A172 (cell line): ENCODE data around the gene DCAF5. TPM values are rescaled to one million over a fixed set of nuclear protein-coding genes. Genes with fewer than 3 reads are reported as not detected.
"Not testable (repeated sequence)": the region's sequence is repeated elsewhere in the genome, so short reads cannot be mapped to it uniquely, and the experiment has no call there.

ENCODE experiments used
- DNase-seq: peaks from one replicate; pipeline ENCODE4 v3.0.0-alpha.2; 2015; ENCODE audit warnings: low spot score
- total RNA-seq: library from RNA; depleted of rRNA; stranded (reverse); fragments of >200 nt; shearing (Covaris generic); gene quantifications from 2 replicates; pipeline ENCODE4 v1.2.3, GENCODE V29; 2014

Gene DCAF5
- total RNA-seq, 1 experiment from 2014 or later: 3.9 TPM

GRCh38 chr14:69101331-69101826 lies 51.5 kb downstream of the DCAF5 start:
- DNase-seq: peak; percentile 60

DNA sequence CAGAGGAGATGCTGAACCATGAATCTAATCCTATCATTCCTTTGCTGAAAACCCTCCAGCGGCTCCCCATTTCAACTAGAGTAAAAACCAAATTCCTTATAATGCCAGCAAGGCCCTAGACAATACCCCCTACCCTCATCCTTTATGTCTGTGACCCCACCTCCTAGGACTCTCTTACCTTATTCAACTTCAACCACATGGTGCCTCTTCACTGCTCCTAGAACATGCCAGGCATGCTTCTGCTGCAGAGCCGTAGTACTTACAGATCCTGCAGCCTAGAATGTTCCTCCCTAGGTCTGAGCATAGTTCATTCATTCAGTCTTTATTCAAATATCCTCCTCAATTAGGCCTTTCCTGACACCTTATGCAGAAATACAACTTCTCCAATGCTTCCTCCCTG lies 54.9 kb downstream of the DCAF5 start:
- DNase-seq: no peak

GRCh38 chr14:69096781-69097475 lies 56.0 kb downstream of the DCAF5 start:
- DNase-seq: no peak

DNA sequence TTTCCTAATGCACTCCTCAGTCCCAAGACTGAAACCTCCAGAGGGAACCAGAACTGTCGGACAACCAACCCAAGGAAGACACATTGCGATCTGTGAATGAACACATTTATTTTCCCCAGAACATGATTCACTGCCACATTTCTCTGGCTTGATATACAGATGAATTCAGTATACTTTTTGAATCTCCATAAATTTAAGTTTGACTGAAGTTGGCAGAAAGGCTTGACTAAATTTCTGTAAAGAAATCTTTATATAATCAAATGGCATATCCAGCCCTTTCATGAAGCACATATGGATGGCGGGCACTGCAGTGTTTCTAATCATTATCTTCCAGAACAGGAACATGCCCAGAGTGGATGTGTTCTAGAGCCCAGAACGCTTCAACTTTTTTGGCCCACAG lies 56.7 kb downstream of the DCAF5 start:
- DNase-seq: no peak

DNA sequence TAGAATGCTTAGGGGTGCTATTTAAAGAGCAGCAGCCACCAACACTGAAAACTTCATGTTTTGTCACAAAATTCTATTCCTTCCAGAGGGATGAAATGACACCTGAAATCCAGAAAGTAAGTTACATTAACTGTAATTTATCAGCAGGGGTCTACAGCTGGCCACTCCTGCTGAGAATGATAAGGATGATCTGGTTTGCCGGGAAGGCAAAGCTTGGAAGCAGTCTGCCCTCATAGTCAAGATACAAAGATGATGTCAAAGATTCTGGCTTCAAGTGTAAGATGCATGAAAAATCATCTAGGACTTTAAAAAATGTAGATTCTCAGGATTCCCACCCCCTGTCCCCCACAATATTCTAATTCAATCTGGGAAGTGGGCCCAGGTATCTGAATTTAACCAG lies 58.4 kb downstream of the DCAF5 start:
- DNase-seq: no peak

DNA sequence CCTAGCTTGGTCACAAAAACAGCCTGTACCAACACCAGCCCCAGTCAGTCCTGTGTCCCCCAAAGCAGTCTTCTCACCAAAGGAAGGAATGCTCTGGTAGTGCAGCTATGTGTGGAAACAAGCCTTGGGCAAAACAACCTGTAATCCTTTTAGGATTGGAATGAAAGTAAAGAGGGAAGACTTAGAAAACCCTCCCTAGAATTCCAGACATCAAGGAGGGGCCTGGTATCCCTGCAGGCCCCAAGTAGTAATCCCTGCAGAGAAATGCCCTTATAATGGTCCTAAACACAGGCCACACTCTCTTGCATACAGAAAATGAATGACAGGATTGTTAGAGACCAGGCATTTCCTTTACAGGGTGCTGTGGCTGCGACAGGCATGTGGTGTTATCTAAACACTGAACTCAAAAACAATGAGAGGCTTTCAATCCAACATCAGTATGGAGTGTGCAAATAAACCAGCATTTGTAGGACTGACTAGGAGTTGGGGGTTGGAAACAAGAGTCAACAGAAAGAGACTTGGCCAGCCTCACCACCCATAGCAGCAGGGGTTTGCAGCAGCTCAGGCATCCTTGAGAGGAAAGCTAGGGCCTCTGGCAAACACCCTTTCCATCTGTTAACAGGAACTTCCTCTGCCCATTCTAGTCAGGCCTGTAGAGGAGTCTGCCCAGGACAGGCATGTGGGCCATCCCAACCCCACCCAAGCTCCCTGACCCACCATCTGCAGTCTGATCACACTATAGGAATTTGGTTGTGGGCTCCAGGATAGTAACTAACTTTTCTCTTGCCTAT lies 59.1 kb downstream of the DCAF5 start:
- no peak for DNase-seq

DNA sequence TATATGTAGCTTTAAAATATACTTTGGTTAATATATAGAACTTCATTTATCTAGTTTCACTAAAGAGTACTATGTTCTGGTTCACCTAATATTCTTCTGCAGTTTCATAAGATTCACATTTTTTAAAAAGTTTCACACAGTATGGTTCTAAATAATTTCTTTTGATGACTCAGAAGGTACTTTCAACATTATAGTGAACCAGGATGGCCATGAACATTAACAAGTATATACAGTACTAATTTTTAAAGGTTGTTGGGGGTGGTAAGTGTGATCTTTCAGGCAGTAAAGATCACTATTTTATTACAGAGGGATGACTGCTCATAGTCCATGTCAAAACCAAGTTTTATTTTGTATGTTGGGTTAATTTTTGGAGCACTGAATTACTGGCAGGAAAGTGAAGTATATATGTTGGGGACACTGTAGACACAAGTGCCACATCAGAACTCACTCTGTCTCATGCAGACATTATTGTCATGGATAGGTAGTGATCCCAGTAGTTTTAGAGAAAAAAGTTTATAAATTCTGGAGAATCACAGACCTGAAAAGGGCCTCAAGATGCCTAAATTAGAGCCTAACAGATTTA lies 60.0 kb downstream of the DCAF5 start:
- no peak for DNase-seq

DNA sequence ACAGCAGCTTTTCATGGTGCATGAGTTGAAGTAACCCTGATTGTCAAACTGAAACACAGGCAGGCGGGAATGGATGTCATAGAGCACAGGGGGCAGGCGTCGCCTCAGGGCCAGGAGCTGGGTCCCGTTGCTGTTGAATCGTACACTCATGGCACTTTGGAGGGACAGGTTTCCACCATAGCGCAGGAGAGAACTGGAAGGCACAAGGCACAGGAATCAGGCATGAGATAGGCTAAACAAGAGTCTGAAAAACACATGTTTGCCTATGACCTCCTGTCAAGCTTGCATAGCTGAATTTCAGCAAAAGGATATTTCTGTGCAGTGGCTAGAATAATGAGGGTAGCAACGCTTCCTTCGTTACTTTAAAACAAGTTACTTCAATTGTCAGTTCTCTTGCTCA lies 61.2 kb downstream of the DCAF5 start:
- DNase-seq: no peak

DNA sequence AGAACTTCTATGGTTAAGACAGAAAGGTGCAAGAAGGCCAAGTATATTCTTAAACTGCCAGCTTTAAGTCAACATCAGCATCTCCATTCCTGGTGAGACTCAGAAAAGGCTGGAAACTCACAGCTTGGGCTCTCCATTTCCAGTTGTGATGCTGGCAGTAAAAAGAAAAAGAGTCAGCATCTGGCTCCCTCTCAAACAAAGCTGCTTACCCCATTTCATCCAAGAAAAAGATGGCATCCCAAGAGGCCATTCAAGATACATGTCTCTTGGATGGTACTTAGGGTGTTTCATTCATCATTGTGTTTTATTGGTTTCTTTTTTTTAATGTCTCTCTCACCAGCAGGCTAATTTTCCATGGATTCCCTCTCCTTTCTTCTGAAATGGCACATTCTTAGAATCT lies 61.9 kb downstream of the DCAF5 start:
- no peak for DNase-seq

DNA sequence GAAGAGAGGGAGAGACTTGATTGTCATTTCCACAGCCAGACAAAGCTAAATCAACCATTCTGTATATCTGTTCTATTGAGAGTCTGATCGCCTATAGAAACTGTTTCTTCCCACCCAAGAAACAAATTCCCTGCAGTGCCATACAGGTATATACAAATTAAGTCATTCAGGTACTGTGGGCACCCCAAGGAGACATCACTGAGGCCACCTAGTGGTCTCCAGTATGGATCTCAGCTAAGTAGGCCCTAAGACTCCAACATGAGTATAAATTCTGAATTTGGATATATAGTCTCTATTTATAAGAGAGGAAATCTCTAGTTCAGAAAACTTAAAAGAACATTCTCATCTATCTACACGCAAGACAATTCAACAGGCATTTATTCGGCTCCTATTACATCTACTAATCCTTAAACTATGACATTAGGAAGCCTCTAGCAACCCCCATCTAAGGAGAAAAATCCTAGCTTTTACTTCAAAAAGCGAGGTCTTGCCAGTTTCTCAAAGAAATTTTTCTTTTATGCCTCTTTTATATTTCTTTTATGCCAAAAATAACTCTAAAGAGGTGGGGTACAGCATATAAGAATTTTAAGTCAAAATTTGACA lies 62.6 kb downstream of the DCAF5 start:
- DNase-seq: no peak

DNA sequence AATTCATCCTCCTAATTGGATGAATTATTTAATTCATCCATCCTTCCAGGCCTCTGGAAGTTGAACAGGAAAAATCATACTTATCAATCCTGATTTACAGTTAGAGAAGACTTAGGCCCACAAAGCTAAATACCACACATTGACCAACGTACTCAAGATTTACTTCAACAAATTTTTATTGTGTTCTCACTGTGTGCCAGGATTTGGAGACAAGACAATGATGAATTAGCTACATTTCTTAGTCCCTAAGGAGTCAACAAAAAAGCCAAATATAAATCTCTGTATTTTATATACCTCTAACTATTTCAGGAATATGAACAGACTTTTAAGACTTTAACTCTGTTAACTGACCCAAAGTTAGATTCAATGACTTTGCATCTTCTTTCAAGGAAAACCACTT lies 63.9 kb downstream of the DCAF5 start:
- no peak for DNase-seq

DNA sequence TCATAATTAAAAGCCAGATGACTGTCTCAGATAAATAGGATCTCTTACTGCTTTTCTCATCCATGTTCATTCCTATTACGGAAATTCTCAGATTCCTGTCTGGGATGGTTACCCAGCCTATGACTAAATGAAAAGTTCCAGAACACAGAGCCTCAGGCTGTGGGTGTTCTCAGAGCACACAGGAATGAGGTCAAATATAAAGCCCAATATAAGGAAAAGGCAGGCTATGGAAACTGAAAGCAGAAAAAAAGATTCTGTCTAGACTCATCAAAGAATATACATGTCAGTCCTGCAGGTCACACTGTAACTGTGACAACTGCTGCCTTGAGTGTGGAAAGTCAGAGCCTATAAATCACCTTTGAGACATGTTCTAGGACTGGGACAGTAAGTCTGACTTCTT lies 64.3 kb downstream of the DCAF5 start:
- DNase-seq: no peak

- no peak for DNase-seq
Observed at GRCh38 chr14:69087061-69087461, 65.9 kb downstream of the DCAF5 start.

GRCh38 chr14:69086537-69086936 lies 66.4 kb downstream of the DCAF5 start:
- no peak for DNase-seq

GRCh38 chr14:69084023-69084422 lies 68.9 kb downstream of the DCAF5 start:
- no peak for DNase-seq

DNA sequence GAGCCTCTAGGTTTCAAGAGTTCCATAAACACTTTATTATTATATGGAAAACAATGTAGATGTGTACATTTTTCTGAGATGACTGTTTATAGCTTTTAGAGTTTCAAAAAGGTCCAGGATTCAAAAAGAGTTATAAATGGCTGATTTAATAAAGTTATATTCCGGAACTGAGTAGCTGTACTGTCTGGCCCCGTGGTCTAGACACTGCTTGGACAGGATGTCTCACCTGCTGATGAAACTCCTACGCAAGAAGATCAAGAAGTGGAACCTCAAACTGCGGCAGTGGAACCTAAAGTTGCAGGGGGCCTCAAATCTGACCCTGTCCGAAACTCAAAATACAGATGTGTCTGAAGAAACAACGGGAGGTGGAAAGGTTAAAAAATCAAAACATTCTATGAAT lies 69.7 kb downstream of the DCAF5 start:
- DNase-seq: no peak

DNA sequence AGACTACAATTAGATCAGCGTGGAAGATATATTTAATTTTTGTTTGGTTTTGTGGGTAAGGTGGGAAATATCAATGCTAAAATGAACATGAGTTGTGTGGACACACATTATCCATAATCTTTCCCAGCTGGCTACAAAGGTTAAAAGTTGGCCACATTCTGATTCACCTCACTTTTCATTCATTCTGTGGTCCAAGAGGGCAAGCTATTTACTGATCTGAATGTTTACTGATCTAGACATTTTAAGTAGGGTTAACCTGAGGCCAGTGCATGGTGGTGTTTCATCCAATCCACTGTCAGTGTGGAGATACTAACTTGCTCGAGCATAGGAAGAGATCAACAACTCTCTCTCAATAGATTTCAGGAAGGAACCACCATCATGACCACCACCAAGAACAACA lies 71.6 kb downstream of the DCAF5 start:
- DNase-seq: no peak

DNA sequence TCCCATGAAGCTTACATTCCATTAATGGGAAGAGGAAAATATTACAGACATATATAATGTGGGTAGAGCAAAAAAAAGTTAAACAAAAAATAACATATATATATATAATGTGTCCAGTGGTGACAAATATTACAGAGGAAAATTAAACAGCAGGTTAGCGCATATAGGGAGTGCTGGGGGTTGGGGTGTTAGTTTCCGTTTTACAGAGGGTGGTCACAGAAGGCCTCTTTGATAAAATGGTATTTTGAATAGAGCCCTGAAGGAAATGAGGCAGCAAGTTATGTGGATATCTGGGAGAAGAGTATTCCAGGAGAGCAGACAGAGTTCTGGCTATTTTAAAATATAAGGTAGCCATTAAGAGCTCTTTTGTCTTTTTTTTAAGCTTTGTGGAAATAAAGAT lies 73.2 kb downstream of the DCAF5 start:
- no peak for DNase-seq

- peak; percentile 74 for DNase-seq
Observed at GRCh38 chr14:69079188-69079742, 73.7 kb downstream of the DCAF5 start.

DNA sequence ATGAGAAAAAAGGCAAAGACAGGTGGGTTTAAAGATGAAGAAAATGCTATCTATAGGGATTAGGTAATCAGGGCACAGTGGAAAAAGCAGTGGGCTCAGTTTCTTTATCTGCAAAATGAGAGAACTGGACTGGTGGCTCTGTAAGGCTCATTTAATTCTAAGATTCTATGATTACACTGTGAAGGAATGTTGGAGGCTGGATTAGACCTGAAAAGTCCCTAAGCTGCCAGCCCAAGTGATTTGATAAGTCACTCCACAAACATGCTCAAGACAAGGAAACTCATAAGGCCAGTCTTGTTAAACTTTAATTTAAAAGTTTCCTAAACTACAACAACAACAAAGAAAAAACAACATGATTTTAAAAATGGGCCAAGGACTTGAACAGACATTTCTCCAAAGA lies 75.1 kb downstream of the DCAF5 start:
- peak; percentile 78 for DNase-seq

DNA sequence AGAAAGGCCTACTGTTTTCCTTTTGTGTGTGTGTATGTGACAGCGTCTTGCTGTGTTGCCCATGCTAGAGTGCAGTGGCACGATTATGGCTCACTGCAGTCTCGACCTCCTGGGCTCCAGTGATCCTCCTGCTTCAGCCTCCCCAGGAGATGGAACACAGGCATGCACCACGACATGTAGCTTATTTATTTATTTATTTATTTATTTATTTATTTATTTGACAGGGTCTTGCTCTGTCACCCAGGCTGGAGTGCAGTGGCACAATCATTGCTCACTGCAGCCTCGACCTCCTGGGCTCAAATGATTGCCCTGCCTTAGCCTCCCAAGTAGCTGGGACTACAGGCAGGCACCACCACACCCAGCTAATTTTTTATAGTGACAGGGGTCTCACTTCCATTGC lies 75.7 kb downstream of the DCAF5 start:
- not testable (repeated sequence) for DNase-seq

- no peak for DNase-seq
Observed at GRCh38 chr14:69076341-69076740, 76.6 kb downstream of the DCAF5 start.
